C4-2B (cell line): ENCODE results near the gene NCKAP5.

Experiments
- H3K27ac ChIP-seq: fragments of 450-650 bp; 2 replicates; pipeline ENCODE4 v1.5.1; 2017
- ZFX ChIP-seq: fragments of 450-650 bp; IDR thresholded peaks from 2 replicates; pipeline ENCODE4 v1.6.1; 2017
- TF ChIP-seq, protein P1 (sequence below): fragments of 450-650 bp; conservative IDR thresholded peaks from 2 replicates; pipeline ENCODE4 v1.5.1; 2017; ENCODE audit warnings: mild to moderate bottlenecking

NCKAP5 gene

DNA sequence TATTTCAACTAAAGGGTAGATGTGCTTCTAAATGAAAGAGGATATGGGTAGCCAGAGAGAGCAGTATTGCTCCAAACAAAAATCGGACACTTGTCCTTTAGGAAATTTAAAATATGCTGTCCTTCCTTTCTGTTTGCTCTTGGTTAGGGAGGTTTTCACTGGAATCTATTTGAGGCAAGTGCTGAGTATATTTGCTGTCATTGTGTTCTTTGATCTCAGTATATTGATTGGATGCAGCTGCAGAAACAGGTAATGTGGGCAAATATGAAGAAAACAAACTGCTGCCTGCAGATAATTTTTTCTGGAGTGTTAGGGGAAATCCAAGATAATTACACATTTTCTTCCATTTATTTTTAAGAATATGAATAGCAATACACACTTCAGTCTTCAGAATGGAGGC lies 410.2 kb downstream of the NCKAP5 start:
- TF ChIP-seq, protein P1, sequence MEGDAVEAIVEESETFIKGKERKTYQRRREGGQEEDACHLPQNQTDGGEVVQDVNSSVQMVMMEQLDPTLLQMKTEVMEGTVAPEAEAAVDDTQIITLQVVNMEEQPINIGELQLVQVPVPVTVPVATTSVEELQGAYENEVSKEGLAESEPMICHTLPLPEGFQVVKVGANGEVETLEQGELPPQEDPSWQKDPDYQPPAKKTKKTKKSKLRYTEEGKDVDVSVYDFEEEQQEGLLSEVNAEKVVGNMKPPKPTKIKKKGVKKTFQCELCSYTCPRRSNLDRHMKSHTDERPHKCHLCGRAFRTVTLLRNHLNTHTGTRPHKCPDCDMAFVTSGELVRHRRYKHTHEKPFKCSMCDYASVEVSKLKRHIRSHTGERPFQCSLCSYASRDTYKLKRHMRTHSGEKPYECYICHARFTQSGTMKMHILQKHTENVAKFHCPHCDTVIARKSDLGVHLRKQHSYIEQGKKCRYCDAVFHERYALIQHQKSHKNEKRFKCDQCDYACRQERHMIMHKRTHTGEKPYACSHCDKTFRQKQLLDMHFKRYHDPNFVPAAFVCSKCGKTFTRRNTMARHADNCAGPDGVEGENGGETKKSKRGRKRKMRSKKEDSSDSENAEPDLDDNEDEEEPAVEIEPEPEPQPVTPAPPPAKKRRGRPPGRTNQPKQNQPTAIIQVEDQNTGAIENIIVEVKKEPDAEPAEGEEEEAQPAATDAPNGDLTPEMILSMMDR: no peak
- TF ChIP-seq ZFX: no peak
- no peak overlapping the region for H3K27ac ChIP-seq

GRCh38 chr2:133157141-133157540 lies 411.1 kb downstream of the NCKAP5 start:
- TF ChIP-seq, protein P1: no peak
- TF ChIP-seq ZFX: no peak
- no peak overlapping the region for H3K27ac ChIP-seq

DNA sequence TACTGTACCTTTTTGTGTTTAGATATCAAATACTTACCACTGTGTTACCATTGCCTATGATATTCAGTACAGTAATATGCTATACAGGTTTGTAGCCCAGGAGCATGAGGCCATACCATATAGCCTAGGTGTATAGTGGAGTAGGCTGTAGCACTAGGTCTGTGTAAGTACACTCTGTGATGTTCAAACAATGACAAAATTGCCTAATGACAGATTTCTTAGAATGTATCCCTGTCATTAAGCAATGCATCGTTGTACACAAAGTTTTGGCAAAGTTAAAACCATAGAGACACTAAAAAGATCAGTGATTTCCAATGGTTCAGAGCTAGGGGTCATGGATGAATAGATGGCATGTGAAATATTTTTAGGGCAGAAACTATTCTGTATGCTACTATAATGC lies 415.5 kb downstream of the NCKAP5 start:
- TF ChIP-seq, protein P1: no peak
- TF ChIP-seq ZFX: no peak
- H3K27ac ChIP-seq: no peak overlapping the region

GRCh38 chr2:133148187-133148586 lies 420.1 kb downstream of the NCKAP5 start:
- no peak overlapping the region for H3K27ac ChIP-seq
- TF ChIP-seq ZFX: no peak
- TF ChIP-seq, protein P1: no peak

DNA sequence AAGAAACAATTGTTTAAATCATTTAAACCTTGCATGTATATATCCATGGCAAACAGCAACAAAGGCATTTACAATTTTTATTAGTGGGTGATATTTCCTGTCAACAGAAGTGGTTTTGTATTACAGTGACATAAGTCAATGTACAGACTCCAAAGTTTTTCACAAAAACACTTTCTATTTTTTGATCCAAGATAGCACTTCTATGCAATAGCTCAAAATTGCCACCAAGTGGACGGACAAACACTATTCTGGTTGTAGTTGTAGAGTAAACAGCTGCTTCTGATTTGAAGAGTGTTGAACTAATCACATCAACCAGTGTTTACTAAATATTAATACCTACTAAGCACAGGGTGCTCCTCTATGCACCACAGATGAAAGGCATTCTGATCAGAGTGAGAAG lies 421.4 kb downstream of the NCKAP5 start:
- H3K27ac ChIP-seq: no peak overlapping the region
- TF ChIP-seq, protein P1: no peak
- TF ChIP-seq ZFX: no peak

- H3K27ac ChIP-seq: no peak overlapping the region
- no peak for TF ChIP-seq ZFX
Measured at GRCh38 chr2:133143645-133144044, 424.6 kb downstream of the NCKAP5 start.

- TF ChIP-seq, protein P1: no peak
- no peak for TF ChIP-seq ZFX
Measured at GRCh38 chr2:133142087-133142486, 426.2 kb downstream of the NCKAP5 start.

DNA sequence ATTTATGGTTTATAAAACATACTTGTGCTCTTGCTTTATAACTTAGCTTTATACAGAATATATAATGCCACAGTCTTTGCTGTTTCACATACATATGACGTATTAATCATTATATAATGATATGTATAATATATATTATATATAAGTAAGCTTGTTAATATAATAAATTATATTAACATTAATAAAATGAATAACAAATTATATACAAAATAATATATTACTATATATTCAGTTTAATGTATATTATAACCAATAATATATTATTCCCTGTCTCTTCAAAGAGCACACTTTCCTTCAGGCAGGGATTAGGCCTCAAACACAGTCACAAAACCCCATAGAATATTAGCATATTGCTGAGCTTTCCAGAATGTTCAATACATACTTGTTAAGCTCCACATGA lies 427.6 kb downstream of the NCKAP5 start:
- TF ChIP-seq ZFX: no peak
- TF ChIP-seq, protein P1: no peak
- H3K27ac ChIP-seq: no peak overlapping the region

More at GRCh38 chr2:133142087-133142486, 426.2 kb downstream of the NCKAP5 start:
- H3K27ac ChIP-seq: no peak overlapping the region
